Glutamatergic neuron (in vitro differentiated cells): Measurements from ENCODE around the gene CSNK1G1. TPM values are rescaled to one million over a fixed set of nuclear protein-coding genes. Genes with fewer than 3 reads are reported as not detected.

Source experiments
- DNase-seq: peaks from one replicate; pipeline ENCODE4 v3.0.0; 2022
- H3K27ac Mint-ChIP-seq: one replicate; pipeline ENCODE4 v1.8.0; 2020; ENCODE audit warnings: mild to moderate bottlenecking, mixed read lengths, inconsistent platforms; ENCODE audit not compliant: unreplicated experiment
- H3K27me3 Mint-ChIP-seq: one replicate; pipeline ENCODE4 v1.8.0; 2020; ENCODE audit warnings: mild to moderate bottlenecking, moderate library complexity, mixed read lengths, inconsistent platforms; ENCODE audit not compliant: unreplicated experiment
- H3K36me3 Mint-ChIP-seq: one replicate; pipeline ENCODE4 v1.8.0; 2020; ENCODE audit warnings: mild to moderate bottlenecking, mixed read lengths, inconsistent platforms; ENCODE audit not compliant: unreplicated experiment
- H3K4me1 Mint-ChIP-seq: one replicate; pipeline ENCODE4 v1.8.0; 2020; ENCODE audit warnings: mild to moderate bottlenecking, low read depth, mixed read lengths, inconsistent platforms; ENCODE audit not compliant: unreplicated experiment
- H3K4me3 Mint-ChIP-seq: one replicate; pipeline ENCODE4 v1.8.0; 2020; ENCODE audit warnings: mild to moderate bottlenecking, mixed read lengths, inconsistent platforms; ENCODE audit not compliant: unreplicated experiment
- H3K9me3 Mint-ChIP-seq: one replicate; pipeline ENCODE4 v1.8.0; 2020; ENCODE audit warnings: mild to moderate bottlenecking, moderate library complexity, mixed read lengths, inconsistent platforms; ENCODE audit not compliant: unreplicated experiment
- total RNA-seq: library from RNA; stranded (reverse); fragmentation: NEBNext Ultra II Directional; extraction: Animal tissue kit (Norgen Biotek cat#: 25700); gene quantifications from one replicate; pipeline ENCODE4 v1.2.1, GENCODE V29; 2021; ENCODE audit not compliant: unreplicated experiment
- TF ChIP-seq, protein P1 (sequence below): fragments of 200-600 bp; sonication (generic); IDR thresholded peaks from one replicate; pipeline ENCODE4 v1.5.0; 2021; ENCODE audit not compliant: partially characterized antibody, unreplicated experiment

Gene CSNK1G1
- total RNA-seq, 1 donor from 2014 or later, result 34.2 TPM

DNA sequence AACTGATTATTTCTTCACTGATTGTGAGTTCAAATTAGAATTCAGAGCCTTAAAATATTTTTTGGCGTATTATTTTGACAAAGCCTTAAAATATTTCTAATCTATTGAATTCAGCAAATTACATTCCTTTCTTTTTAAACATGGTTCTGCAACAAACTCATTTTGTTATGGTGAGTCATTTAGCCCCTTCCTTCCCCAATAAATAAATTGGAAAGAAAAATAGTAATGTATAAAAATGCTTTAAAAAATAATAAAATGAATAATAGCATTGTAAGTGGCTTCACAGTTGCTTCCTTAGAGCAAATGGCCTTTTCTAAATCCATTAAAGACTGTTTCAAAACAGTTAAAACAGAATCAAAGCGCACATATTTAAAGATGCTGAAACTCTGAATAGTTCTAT lies 12.1 kb downstream of the CSNK1G1 start:
- no peak overlapping the region for H3K4me3 Mint-ChIP-seq
- no peaks in the 10 kb centered on the region for H3K36me3 Mint-ChIP-seq
- peaks cover 23% of the 10 kb centered on the region for H3K4me1 Mint-ChIP-seq
- no peak overlapping the region for H3K27ac Mint-ChIP-seq
- TF ChIP-seq, protein P1, sequence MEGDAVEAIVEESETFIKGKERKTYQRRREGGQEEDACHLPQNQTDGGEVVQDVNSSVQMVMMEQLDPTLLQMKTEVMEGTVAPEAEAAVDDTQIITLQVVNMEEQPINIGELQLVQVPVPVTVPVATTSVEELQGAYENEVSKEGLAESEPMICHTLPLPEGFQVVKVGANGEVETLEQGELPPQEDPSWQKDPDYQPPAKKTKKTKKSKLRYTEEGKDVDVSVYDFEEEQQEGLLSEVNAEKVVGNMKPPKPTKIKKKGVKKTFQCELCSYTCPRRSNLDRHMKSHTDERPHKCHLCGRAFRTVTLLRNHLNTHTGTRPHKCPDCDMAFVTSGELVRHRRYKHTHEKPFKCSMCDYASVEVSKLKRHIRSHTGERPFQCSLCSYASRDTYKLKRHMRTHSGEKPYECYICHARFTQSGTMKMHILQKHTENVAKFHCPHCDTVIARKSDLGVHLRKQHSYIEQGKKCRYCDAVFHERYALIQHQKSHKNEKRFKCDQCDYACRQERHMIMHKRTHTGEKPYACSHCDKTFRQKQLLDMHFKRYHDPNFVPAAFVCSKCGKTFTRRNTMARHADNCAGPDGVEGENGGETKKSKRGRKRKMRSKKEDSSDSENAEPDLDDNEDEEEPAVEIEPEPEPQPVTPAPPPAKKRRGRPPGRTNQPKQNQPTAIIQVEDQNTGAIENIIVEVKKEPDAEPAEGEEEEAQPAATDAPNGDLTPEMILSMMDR, result no peak
- peaks cover 4% of the 10 kb centered on the region for H3K9me3 Mint-ChIP-seq
- DNase-seq, result no peak
- H3K27me3 Mint-ChIP-seq, result no peaks in the 10 kb centered on the region

- peaks cover 1% of the 10 kb centered on the region for H3K9me3 Mint-ChIP-seq
- H3K4me3 Mint-ChIP-seq, result no peak overlapping the region
- no peaks in the 10 kb centered on the region for H3K27me3 Mint-ChIP-seq
- DNase-seq, result no peak
- H3K4me1 Mint-ChIP-seq, result peaks cover 20% of the 10 kb centered on the region
- TF ChIP-seq, protein P1, result no peak
- H3K36me3 Mint-ChIP-seq, result no peaks in the 10 kb centered on the region
- peak overlapping the region; percentile 65 for H3K27ac Mint-ChIP-seq
These were observed 12.8 kb downstream of the CSNK1G1 start for GRCh38 chr15:64343222-64343621.

GRCh38 chr15:64341961-64342360 lies 14.0 kb downstream of the CSNK1G1 start:
- no peak for DNase-seq
- H3K4me1 Mint-ChIP-seq, result peaks cover 20% of the 10 kb centered on the region
- no peak overlapping the region for H3K27ac Mint-ChIP-seq
- H3K9me3 Mint-ChIP-seq, result peaks cover 1% of the 10 kb centered on the region
- TF ChIP-seq, protein P1, result no peak
- H3K27me3 Mint-ChIP-seq, result no peaks in the 10 kb centered on the region
- no peaks in the 10 kb centered on the region for H3K36me3 Mint-ChIP-seq
- H3K4me3 Mint-ChIP-seq, result no peak overlapping the region

- H3K27me3 Mint-ChIP-seq, result no peaks in the 10 kb centered on the region
- TF ChIP-seq, protein P1, result no peak
- no peak for DNase-seq
- no peak overlapping the region for H3K27ac Mint-ChIP-seq
- peaks cover 18% of the 10 kb centered on the region for H3K4me1 Mint-ChIP-seq
- H3K36me3 Mint-ChIP-seq, result no peaks in the 10 kb centered on the region
- H3K9me3 Mint-ChIP-seq, result peaks cover 1% of the 10 kb centered on the region
- no peak overlapping the region for H3K4me3 Mint-ChIP-seq
These were observed 15.6 kb downstream of the CSNK1G1 start for GRCh38 chr15:64340355-64340754.

DNA sequence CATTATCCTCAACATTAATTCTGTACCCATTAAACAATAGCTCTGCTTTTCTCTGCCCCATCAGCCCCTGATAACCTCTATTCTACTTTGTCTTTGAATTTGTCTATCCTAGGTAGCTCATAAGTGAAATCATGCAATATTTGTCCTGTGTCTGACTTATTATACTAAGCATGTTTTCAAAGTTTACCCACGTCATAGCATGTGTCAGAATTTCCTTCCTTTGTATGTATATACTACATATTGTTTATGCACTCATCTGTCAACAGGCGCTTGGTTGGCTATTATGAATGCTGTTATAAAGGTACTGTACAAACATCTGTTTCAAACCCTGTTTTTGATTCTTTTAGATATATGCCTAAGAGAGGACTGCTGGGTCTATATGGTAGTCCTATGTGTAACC lies 18.2 kb downstream of the CSNK1G1 start:
- DNase-seq, result no peak
- Mint-ChIP-seq H3K4me3 (no peak overlapping the region), H3K36me3 (no peaks in the 10 kb centered on the region), H3K9me3 (no peaks in the 10 kb centered on the region), H3K27me3 (no peaks in the 10 kb centered on the region), H3K4me1 (no peaks in the 10 kb centered on the region), H3K27ac (no peak overlapping the region)
- TF ChIP-seq, protein P1, result no peak
